OCI-LY7 (cell line): ENCODE data around the gene TBC1D17. TPM values are rescaled to one million over a fixed set of nuclear protein-coding genes. Genes with fewer than 3 reads are reported as not detected.

Experiments
- BruUV-seq: library from RNA; stranded (reverse); fragments of 400-500 nt; replicated peaks from 2 replicates; lab custom pipeline; 2021; lab: Mats Ljungman, UMichigan
- CTCF ChIA-PET: fragments of 300-600 bp; sonication (Branson Sonifier 250); formaldehyde crosslinking; loops from one replicate; lab custom pipeline; 2022; ENCODE audit warnings: antibody characterized with exemption; ENCODE audit not compliant: unreplicated experiment; lab: Charles Lee
- POLR2A ChIA-PET: fragments of 300-600 bp; sonication (Branson Sonifier 250); formaldehyde crosslinking; loops from one replicate; lab custom pipeline; 2022; ENCODE audit warnings: antibody characterized with exemption; lab: Charles Lee
- DNase-seq: peaks from one replicate; pipeline ENCODE4 v3.0.0-alpha.2; 2015; ENCODE audit warnings: low spot score
- H2AFZ ChIP-seq: fragments of 200-600 bp; sonication (generic), shearing (Covaris generic); 2 replicates; pipeline ENCODE4 v1.6.1; 2014; ENCODE audit warnings: mild to moderate bottlenecking, antibody characterized with exemption, low read length, moderate library complexity
- H3K27ac ChIP-seq: fragments of 200-600 bp; sonication (generic); 2 replicates; pipeline ENCODE4 v1.5.1; 2014; ENCODE audit warnings: mixed run types, low read depth, mild to moderate bottlenecking, moderate library complexity, low read length, inconsistent platforms; ENCODE audit not compliant: poor library complexity, severe bottlenecking
- H3K36me3 ChIP-seq: fragments of 200-600 bp; sonication (generic); 2 replicates; pipeline ENCODE4 v1.6.1; 2014; ENCODE audit warnings: mild to moderate bottlenecking, antibody characterized with exemption, low read length, moderate library complexity, mixed read lengths; ENCODE audit not compliant: insufficient read depth
- H3K4me1 ChIP-seq: fragments of 200-600 bp; sonication (generic); 2 replicates; pipeline ENCODE4 v1.5.1; 2014; ENCODE audit warnings: mild to moderate bottlenecking, low read length; ENCODE audit not compliant: insufficient read depth, poor library complexity, severe bottlenecking
- H3K4me2 ChIP-seq: fragments of 200-600 bp; sonication (generic); 2 replicates; pipeline ENCODE4 v1.6.1; 2014; ENCODE audit warnings: mild to moderate bottlenecking, low read length
- H3K4me3 ChIP-seq: fragments of 200-600 bp; sonication (generic); 2 replicates; pipeline ENCODE4 v1.5.1; 2014; ENCODE audit warnings: mild to moderate bottlenecking, low read depth, low read length; ENCODE audit not compliant: poor library complexity, severe bottlenecking
- H3K79me2 ChIP-seq: fragments of 200-600 bp; sonication (generic); 2 replicates; pipeline ENCODE4 v1.6.1; 2016; ENCODE audit warnings: low read depth, mild to moderate bottlenecking, low read length, moderate library complexity, mixed read lengths; ENCODE audit not compliant: insufficient read depth
- H3K9me2 ChIP-seq: fragments of 200-600 bp; sonication (generic); 2 replicates; pipeline ENCODE4 v1.6.1; 2016; ENCODE audit warnings: mild to moderate bottlenecking, low read length, mixed read lengths; ENCODE audit not compliant: insufficient read depth
- H3K9me3 ChIP-seq: fragments of 200-600 bp; sonication (generic); 2 replicates; pipeline ENCODE4 v1.6.1; 2014; ENCODE audit warnings: mild to moderate bottlenecking, mixed run types, low read length, mixed read lengths
- H4K20me1 ChIP-seq: fragments of 200-600 bp; sonication (generic); 2 replicates; pipeline ENCODE4 v1.6.1; 2014; ENCODE audit warnings: mild to moderate bottlenecking, antibody characterized with exemption, low read length, moderate library complexity, mixed read lengths; ENCODE audit not compliant: insufficient read depth
- EZH2phosphoT487 ChIP-seq: fragments of 200-600 bp; sonication (generic); IDR thresholded peaks from 2 replicates; pipeline ENCODE4 v1.6.1; 2018; ENCODE audit warnings: low read depth, borderline replicate concordance, mild to moderate bottlenecking, mixed run types, antibody characterized with exemption, low read length, moderate library complexity, mixed read lengths
- intact Hi-C: fragments of 100-400 bp; cut with micrococcal nuclease; formaldehyde crosslinking; loops from one replicate; pipeline ENCODE4 v1.10.0; 2022; ENCODE audit not compliant: unreplicated experiment
- total RNA-seq, 2 experiments: library from RNA; depleted of rRNA in 1 of 2; stranded (reverse); fragments of >200 nt in 1 of 2; shearing (Covaris generic) in 1 of 2; gene quantifications; 2 replicates each; pipeline ENCODE4 v1.2.3, GENCODE V29; 2014 to 2022
- TF ChIP-seq, protein P1 (sequence below): fragments of 200-600 bp; sonication (generic); conservative IDR thresholded peaks from 2 replicates; pipeline ENCODE4 v1.5.1; 2014; ENCODE audit warnings: mild to moderate bottlenecking, antibody characterized with exemption, low read length, moderate library complexity, mixed read lengths

TBC1D17 gene
- total RNA-seq, 2 experiments from 2014 or later: 8.0 to 24.0 TPM

DNA sequence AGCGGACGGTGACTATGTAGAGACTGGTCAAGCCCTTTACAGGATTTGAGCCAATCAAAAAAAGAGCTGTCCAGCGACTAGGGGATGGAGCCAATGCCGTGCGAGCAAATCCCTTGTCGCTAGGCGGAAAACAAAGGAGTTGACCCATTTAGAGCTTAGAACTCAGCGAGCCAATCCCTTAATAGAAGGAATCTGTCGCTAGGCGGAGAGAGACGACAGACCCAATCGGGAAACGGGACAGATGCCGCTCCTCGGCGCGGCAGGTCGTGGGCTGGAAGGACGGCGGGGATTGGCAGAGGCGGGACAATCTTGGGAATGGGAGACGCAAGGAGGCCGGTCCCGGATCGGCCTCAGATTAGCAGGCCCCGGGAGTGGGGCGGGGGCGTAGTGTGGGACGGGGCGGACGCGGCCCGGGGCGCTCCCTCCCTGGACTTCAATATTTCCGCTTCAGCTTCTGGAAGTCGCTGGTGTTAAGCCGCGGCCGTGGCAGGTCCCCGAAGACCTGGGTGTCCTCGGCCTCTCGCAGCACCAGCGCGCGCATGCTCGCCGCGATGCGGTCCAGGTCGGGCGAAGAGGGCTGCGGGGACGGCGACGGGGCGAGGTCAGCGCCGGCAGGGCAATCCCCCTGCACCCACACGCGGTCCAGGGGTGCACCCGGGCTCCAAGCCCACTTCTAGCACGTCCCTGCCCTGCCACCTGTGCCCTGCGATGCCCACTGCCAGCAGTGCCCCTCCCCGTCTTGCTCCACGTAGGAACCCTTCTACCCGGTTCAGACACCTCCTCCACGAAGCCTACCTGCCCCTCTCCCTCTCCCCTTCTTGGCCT is 7.8 kb upstream of the TBC1D17 start:
- peaks cover 49% of the 10 kb centered on the region for H3K4me1 ChIP-seq
- H3K79me2 ChIP-seq: peaks cover 23% of the 10 kb centered on the region; the same call in 1 of the 2 replicates
- H2AFZ ChIP-seq: peak overlapping the region; percentile 51; the same call in 1 of the 2 replicates
- peak; percentile 100 for DNase-seq
- H3K36me3 ChIP-seq: peaks cover 16% of the 10 kb centered on the region; the same call in 1 of the 2 replicates
- BruUV-seq: no TSS peak
- H4K20me1 ChIP-seq: peaks cover 5% of the 10 kb centered on the region; the same call in 1 of the 2 replicates
- POLR2A ChIA-PET: interaction anchor here (0.7 to 1.1 kb wide), 4 partner anchors 10 to 50 kb away, joined by 3 to 7 read pairs (median 4); no protein-coding TSS in a partner anchor
- peak overlapping the region; percentile 69 for H3K4me3 ChIP-seq
- TF ChIP-seq, protein P1, sequence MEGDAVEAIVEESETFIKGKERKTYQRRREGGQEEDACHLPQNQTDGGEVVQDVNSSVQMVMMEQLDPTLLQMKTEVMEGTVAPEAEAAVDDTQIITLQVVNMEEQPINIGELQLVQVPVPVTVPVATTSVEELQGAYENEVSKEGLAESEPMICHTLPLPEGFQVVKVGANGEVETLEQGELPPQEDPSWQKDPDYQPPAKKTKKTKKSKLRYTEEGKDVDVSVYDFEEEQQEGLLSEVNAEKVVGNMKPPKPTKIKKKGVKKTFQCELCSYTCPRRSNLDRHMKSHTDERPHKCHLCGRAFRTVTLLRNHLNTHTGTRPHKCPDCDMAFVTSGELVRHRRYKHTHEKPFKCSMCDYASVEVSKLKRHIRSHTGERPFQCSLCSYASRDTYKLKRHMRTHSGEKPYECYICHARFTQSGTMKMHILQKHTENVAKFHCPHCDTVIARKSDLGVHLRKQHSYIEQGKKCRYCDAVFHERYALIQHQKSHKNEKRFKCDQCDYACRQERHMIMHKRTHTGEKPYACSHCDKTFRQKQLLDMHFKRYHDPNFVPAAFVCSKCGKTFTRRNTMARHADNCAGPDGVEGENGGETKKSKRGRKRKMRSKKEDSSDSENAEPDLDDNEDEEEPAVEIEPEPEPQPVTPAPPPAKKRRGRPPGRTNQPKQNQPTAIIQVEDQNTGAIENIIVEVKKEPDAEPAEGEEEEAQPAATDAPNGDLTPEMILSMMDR: no peak
- TF ChIP-seq EZH2phosphoT487: no peak
- H3K9me2 ChIP-seq: no peaks in the 10 kb centered on the region
- H3K27ac ChIP-seq: peak overlapping the region; percentile 49
- CTCF ChIA-PET: interaction anchor here (0.6 kb wide), 1 partner anchor 659 kb away, joined by 3 read pairs; no protein-coding TSS in a partner anchor
- H3K4me2 ChIP-seq: peak overlapping the region; percentile 66
- intact Hi-C loops: no loop called here
- H3K9me3 ChIP-seq: no peaks in the 10 kb centered on the region

DNA sequence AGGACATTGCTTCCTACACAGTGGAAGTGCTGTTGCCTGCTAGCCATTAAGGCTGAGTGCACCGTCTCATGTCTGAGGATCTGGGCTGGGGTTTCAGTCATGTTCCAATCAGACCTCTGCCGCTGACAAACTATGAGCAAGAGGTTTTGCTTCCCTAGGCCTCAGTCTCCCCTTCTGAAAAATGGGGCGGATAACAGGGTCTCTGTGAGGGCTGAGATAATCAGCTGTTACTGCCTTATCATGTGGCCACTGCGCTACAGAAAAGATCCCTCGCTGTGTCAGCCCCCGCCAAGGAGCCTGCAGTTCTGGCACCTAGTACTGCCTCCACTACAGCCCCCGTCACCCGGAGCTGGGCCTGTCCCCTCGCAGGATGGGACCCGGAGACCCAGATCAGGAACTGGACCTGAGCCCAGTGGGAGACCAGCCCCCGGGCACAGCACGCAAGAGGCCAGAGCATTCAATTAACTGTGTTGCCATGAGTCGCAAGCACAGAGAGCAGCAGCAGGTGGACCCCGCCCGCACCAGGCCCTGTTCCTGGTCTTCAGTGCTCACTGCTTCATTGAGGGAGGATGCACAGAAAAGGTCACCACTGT is 7.1 kb upstream of the TBC1D17 start:
- H3K9me3 ChIP-seq: no peaks in the 10 kb centered on the region
- H4K20me1 ChIP-seq: no peaks in the 10 kb centered on the region
- peaks cover 11% of the 10 kb centered on the region; the same call in 1 of the 2 replicates for H3K36me3 ChIP-seq
- ChIA-PET CTCF (no interaction called here), POLR2A (no interaction called here)
- DNase-seq: no peak
- peak overlapping the region; percentile 69 for H3K4me3 ChIP-seq
- no peaks in the 10 kb centered on the region for H3K9me2 ChIP-seq
- peaks cover 51% of the 10 kb centered on the region for H3K4me1 ChIP-seq
- no TSS peak for BruUV-seq
- H3K27ac ChIP-seq: peak overlapping the region; percentile 42
- H3K4me2 ChIP-seq: peak overlapping the region; percentile 66
- TF ChIP-seq EZH2phosphoT487: no peak
- TF ChIP-seq, protein P1: no peak
- no peak overlapping the region for H2AFZ ChIP-seq
- H3K79me2 ChIP-seq: peaks cover 22% of the 10 kb centered on the region; the same call in 1 of the 2 replicates
- intact Hi-C loops: no loop called here
